Breast epithelium (tissue), 3 donors: ENCODE data around the gene OR2J3. TPM values are rescaled to one million over a fixed set of nuclear protein-coding genes. Genes with fewer than 3 reads are reported as not detected.

Experiments used
- total RNA-seq, 3 donors: library from RNA; depleted of rRNA; stranded (reverse); fragments of >200 nt; gene quantifications; one replicate each; pipeline ENCODE4 v1.1.0, GENCODE V29; 2016

OR2J3 gene
- total RNA-seq, 3 donors from 2014 or later = 0.15 TPM; not detected in 2

Other genes with a start within 250 kb of the OR2J3 start
- gene TRIM27, start 184.1 kb upstream of the OR2J3 start, total RNA-seq = 100 to 1,000 TPM in 1 of 3 donors, 10 to 100 TPM in 2; 38.7 to 106 (median 80.3) TPM
- gene ZNF311, start 102.7 kb upstream of the OR2J3 start, total RNA-seq = 1 to 10 TPM in 2 of 3 donors, under 1 TPM in 1; 0.96 to 3.7 (median 2.0) TPM
- not detected for gene OR2W1, start 62.9 kb upstream of the OR2J3 start, total RNA-seq
- not detected for gene OR2B3, start 20.7 kb upstream of the OR2J3 start, total RNA-seq
- gene OR2J1, start 8.6 kb upstream of the OR2J3 start, total RNA-seq = not detected
- not detected for gene OR2J2, start 62.8 kb downstream of the OR2J3 start, total RNA-seq
- not detected for gene OR14J1, start 193.6 kb downstream of the OR2J3 start, total RNA-seq